HL-60 (cell line): ENCODE data around the gene ZSCAN1.

ENCODE experiments used
- GABPA ChIP-seq: IDR thresholded peaks from 2 replicates; pipeline ENCODE4 v1.6.1; 2012; ENCODE audit warnings: low read depth
- POLR2AphosphoS5 ChIP-seq: IDR thresholded peaks from 2 replicates; pipeline ENCODE4 v1.6.1; 2012; ENCODE audit warnings: low read depth
- TF ChIP-seq, protein P1 (sequence below): IDR thresholded peaks from one replicate; pipeline ENCODE4 v1.5.1; 2011; ENCODE audit warnings: low read length, control low read depth, inconsistent platforms; ENCODE audit not compliant: insufficient read depth
- TF ChIP-seq, protein P2 (sequence below): IDR thresholded peaks from 2 replicates; pipeline ENCODE4 v1.6.1; 2012; ENCODE audit warnings: low read depth; ENCODE audit not compliant: insufficient replicate concordance

DNA sequence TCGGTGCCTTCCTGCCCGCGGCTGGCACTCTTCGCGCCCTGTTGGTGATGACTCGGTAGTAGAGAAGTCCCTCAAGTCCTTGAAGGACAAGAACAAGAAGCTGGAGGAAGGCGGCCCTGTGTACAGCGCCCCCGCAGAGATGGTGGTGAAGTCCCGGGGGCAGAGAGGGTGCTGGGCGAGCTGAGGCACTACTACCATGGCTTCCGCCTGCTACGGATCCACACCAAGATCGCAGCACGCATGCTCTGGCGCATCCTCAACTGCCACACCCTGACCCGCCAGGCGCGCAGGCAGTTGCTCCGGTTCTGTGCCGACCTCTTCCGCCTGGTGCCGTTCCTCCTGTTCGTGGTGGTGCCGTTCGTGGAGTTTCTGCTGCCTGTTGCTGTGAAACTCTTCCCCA, 11.1 kb downstream of the ZSCAN1 start:
- TF ChIP-seq, protein P1, sequence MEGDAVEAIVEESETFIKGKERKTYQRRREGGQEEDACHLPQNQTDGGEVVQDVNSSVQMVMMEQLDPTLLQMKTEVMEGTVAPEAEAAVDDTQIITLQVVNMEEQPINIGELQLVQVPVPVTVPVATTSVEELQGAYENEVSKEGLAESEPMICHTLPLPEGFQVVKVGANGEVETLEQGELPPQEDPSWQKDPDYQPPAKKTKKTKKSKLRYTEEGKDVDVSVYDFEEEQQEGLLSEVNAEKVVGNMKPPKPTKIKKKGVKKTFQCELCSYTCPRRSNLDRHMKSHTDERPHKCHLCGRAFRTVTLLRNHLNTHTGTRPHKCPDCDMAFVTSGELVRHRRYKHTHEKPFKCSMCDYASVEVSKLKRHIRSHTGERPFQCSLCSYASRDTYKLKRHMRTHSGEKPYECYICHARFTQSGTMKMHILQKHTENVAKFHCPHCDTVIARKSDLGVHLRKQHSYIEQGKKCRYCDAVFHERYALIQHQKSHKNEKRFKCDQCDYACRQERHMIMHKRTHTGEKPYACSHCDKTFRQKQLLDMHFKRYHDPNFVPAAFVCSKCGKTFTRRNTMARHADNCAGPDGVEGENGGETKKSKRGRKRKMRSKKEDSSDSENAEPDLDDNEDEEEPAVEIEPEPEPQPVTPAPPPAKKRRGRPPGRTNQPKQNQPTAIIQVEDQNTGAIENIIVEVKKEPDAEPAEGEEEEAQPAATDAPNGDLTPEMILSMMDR: no peak
- TF ChIP-seq POLR2AphosphoS5: no peak
- TF ChIP-seq GABPA: no peak
- TF ChIP-seq, protein P2, sequence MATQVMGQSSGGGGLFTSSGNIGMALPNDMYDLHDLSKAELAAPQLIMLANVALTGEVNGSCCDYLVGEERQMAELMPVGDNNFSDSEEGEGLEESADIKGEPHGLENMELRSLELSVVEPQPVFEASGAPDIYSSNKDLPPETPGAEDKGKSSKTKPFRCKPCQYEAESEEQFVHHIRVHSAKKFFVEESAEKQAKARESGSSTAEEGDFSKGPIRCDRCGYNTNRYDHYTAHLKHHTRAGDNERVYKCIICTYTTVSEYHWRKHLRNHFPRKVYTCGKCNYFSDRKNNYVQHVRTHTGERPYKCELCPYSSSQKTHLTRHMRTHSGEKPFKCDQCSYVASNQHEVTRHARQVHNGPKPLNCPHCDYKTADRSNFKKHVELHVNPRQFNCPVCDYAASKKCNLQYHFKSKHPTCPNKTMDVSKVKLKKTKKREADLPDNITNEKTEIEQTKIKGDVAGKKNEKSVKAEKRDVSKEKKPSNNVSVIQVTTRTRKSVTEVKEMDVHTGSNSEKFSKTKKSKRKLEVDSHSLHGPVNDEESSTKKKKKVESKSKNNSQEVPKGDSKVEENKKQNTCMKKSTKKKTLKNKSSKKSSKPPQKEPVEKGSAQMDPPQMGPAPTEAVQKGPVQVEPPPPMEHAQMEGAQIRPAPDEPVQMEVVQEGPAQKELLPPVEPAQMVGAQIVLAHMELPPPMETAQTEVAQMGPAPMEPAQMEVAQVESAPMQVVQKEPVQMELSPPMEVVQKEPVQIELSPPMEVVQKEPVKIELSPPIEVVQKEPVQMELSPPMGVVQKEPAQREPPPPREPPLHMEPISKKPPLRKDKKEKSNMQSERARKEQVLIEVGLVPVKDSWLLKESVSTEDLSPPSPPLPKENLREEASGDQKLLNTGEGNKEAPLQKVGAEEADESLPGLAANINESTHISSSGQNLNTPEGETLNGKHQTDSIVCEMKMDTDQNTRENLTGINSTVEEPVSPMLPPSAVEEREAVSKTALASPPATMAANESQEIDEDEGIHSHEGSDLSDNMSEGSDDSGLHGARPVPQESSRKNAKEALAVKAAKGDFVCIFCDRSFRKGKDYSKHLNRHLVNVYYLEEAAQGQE: no peak
